Measurements from ENCODE around the gene WDR83. TPM values are rescaled to one million over a fixed set of nuclear protein-coding genes. Genes with fewer than 3 reads are reported as not detected.

WDR83 gene
- total and polyA plus RNA-seq, 10 of the 15 experiments (the other 5 are each of a cell fraction or from before 2014, with no cell fraction given): 0.58 to 17.7 (median 10.8) TPM

DNA sequence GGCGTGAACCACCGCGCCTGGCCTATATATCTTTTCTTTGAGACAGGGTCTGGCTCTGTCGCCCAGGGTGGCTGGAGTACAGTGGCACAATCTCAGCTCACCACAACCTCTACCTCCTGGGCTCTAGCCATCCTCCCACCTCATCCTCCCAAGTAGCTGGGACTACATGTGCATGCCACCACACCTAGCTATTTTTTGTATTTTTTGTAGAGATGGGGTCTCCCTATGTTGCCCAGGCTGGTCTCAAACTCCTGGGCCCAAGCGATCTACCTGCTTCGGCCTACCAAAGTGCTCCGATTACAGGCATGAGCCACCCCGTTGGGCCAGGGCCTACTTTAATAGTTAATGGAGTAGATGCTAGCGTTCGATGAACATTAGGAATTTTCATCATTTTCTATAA lies 53.7 kb downstream of the WDR83 start:
- RAD21 ChIA-PET (ENCODE audit: unreplicated experiment): no interaction called here
- Histone ChIP-seq H4K20me1 (ENCODE audit: control insufficient read depth, insufficient read depth) (no peaks in the 10 kb centered on the region; the same call in 1 of the 2 replicates), H3K9ac (ENCODE audit: control insufficient read depth, insufficient read depth, low read length) (peak overlapping the region; percentile 81), H3K27me3 (replicated peaks in 1 of 2; ENCODE audit: control insufficient read depth in 2 of 2, insufficient read depth in 2 of 2, low read length in 1 of 2) (no peaks in the 10 kb centered on the region), H3K4me3 (peak overlapping the region; percentile 98), H3K36me3 (ENCODE audit: control insufficient read depth in 2 of 2, insufficient read depth in 2 of 2, low read length in 1 of 2) (peaks cover 13 to 15% of the 10 kb centered on the region in 2 experiments), H3K4me2 (ENCODE audit: control insufficient read depth, insufficient read depth) (peak overlapping the region; percentile 56), H3K4me1 (ENCODE audit: control insufficient read depth, insufficient read depth, low read length) (peaks cover 8% of the 10 kb centered on the region; the same call in 1 of the 2 replicates), H3K27ac (ENCODE audit: control insufficient read depth, insufficient read depth) (no peak overlapping the region), H3K9me3 (replicated peaks; ENCODE audit: control insufficient read depth, insufficient read depth, low read length) (no peaks in the 10 kb centered on the region), H3K79me2 (ENCODE audit: control insufficient read depth, insufficient read depth, low read length) (peaks cover 54% of the 10 kb centered on the region), H2AFZ (ENCODE audit: control insufficient read depth, low read depth, low read length) (no peak overlapping the region)
- DNase-seq (ENCODE audit: low read depth, low spot score) (no peak), FAIRE-seq (no peak), ATAC-seq (no peak)
- SMC1A ChIA-PET (ENCODE audit: uncharacterized antibody, unreplicated experiment): no interaction called here
- TF ChIP-seq, protein P1, sequence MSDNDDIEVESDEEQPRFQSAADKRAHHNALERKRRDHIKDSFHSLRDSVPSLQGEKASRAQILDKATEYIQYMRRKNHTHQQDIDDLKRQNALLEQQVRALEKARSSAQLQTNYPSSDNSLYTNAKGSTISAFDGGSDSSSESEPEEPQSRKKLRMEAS (IDR thresholded peaks at IDR 0.05; ENCODE audit: low read depth, low read length): no peak
- TF ChIP-seq, protein P2, sequence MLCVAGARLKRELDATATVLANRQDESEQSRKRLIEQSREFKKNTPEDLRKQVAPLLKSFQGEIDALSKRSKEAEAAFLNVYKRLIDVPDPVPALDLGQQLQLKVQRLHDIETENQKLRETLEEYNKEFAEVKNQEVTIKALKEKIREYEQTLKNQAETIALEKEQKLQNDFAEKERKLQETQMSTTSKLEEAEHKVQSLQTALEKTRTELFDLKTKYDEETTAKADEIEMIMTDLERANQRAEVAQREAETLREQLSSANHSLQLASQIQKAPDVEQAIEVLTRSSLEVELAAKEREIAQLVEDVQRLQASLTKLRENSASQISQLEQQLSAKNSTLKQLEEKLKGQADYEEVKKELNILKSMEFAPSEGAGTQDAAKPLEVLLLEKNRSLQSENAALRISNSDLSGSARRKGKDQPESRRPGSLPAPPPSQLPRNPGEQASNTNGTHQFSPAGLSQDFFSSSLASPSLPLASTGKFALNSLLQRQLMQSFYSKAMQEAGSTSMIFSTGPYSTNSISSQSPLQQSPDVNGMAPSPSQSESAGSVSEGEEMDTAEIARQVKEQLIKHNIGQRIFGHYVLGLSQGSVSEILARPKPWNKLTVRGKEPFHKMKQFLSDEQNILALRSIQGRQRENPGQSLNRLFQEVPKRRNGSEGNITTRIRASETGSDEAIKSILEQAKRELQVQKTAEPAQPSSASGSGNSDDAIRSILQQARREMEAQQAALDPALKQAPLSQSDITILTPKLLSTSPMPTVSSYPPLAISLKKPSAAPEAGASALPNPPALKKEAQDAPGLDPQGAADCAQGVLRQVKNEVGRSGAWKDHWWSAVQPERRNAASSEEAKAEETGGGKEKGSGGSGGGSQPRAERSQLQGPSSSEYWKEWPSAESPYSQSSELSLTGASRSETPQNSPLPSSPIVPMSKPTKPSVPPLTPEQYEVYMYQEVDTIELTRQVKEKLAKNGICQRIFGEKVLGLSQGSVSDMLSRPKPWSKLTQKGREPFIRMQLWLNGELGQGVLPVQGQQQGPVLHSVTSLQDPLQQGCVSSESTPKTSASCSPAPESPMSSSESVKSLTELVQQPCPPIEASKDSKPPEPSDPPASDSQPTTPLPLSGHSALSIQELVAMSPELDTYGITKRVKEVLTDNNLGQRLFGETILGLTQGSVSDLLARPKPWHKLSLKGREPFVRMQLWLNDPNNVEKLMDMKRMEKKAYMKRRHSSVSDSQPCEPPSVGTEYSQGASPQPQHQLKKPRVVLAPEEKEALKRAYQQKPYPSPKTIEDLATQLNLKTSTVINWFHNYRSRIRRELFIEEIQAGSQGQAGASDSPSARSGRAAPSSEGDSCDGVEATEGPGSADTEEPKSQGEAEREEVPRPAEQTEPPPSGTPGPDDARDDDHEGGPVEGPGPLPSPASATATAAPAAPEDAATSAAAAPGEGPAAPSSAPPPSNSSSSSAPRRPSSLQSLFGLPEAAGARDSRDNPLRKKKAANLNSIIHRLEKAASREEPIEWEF (IDR thresholded peaks at IDR 0.05; ENCODE audit: insufficient replicate concordance, low read depth, low read length): no peak
- TF ChIP-seq, protein P3, sequence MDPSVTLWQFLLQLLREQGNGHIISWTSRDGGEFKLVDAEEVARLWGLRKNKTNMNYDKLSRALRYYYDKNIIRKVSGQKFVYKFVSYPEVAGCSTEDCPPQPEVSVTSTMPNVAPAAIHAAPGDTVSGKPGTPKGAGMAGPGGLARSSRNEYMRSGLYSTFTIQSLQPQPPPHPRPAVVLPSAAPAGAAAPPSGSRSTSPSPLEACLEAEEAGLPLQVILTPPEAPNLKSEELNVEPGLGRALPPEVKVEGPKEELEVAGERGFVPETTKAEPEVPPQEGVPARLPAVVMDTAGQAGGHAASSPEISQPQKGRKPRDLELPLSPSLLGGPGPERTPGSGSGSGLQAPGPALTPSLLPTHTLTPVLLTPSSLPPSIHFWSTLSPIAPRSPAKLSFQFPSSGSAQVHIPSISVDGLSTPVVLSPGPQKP (IDR thresholded peaks at IDR 0.05; ENCODE audit: low read depth, low read length): no peak
- TF ChIP-seq RCOR1 (conservative IDR thresholded peaks at IDR 0.05; ENCODE audit: low read depth, low read length) (no peak), BACH1 (IDR thresholded peaks at IDR 0.05; ENCODE audit: borderline replicate concordance) (no peak), CBX3 (IDR thresholded peaks at IDR 0.05; ENCODE audit: borderline replicate concordance, low read depth) (no peak), IKZF2 (IDR thresholded peaks at IDR 0.05) (no peak), GABPA (IDR thresholded peaks at IDR 0.05; ENCODE audit: low read depth) (no peak), ASH2L (IDR thresholded peaks at IDR 0.05; ENCODE audit: borderline replicate concordance, low read depth) (no peak), CBX5 (IDR thresholded peaks at IDR 0.05; ENCODE audit: low read depth) (no peak), EP300 (IDR thresholded peaks at IDR 0.05; ENCODE audit: borderline replicate concordance in 1 of 2, control insufficient read depth in 1 of 2, low read depth in 2 of 2, low read length in 2 of 2) (no peak), RELA (IDR thresholded peaks at IDR 0.05; ENCODE audit: borderline replicate concordance, partially characterized antibody) (no peak), SMARCA5 (IDR thresholded peaks at IDR 0.05) (no peak), KLF5 (IDR thresholded peaks at IDR 0.05; ENCODE audit: partially characterized antibody) (no peak)
- BruUV-seq (replicated peaks): no TSS peak
- CTCF ChIA-PET: interaction anchor here (0.9 to 5.4 kb wide), 4 partner anchors 13 to 76 kb away, joined by 3 to 30 read pairs (median 6); partner anchors contain the start of gene TRIR
- POLR2A ChIA-PET: interaction anchor here (6.8 kb wide), 1 partner anchor 13 kb away, joined by 58 read pairs; the partner anchor contains the start of gene TRIR
- in situ Hi-C loops (cut with MboI): no loop called here
- 88% methylated on average over 10 of the region's 10 CpGs for WGBS (ENCODE audit: insufficient coverage, insufficient replicate concordance, low lambda C conversion rate, missing lambda C conversion rate)
- intact Hi-C loops (cut with micrococcal nuclease; ENCODE audit: unreplicated experiment): no loop called here
